HepG2 (cell line): ENCODE results near the gene PMIS2. TPM values are rescaled to one million over a fixed set of nuclear protein-coding genes. Genes with fewer than 3 reads are reported as not detected.

Experiments used
- ATAC-seq: fragments of 200-7000 bp; cut with Tn5 transposase; 3 replicates; pipeline ENCODE4 v1.9.1; 2020; ENCODE audit warnings: mild to moderate bottlenecking, moderate library complexity
- BruUV-seq: library from RNA; stranded (reverse); fragments of 400-500 nt; replicated peaks from 2 replicates; lab custom pipeline; 2021; lab: Mats Ljungman, UMichigan
- CTCF ChIA-PET: fragments of 300-600 bp; formaldehyde crosslinking; extraction: SDS; loops from one replicate; lab custom pipeline; 2021; ENCODE audit warnings: low total read pairs, inconsistent platforms, low intra/inter-chr PET ratio; lab: Yijun Ruan, JAX
- POLR2A ChIA-PET: fragments of 350-600 bp; sonication (Branson Sonifier 250); formaldehyde crosslinking; loops from one replicate; lab custom pipeline; 2020; ENCODE audit warnings: antibody characterized with exemption, inconsistent platforms; lab: Yijun Ruan, JAX
- DNase-seq: peaks from one replicate; pipeline ENCODE4 v3.0.0-alpha.2; 2015; ENCODE audit warnings: low spot score
- FAIRE-seq: peaks from 3 replicates; lab custom pipeline; 2011; peaks lifted over from hg19 to GRCh38; lab: Jason Lieb, UNC
- H2AFZ ChIP-seq: one replicate; pipeline ENCODE4 v1.6.1; 2011; ENCODE audit warnings: low read length, inconsistent platforms
- H3K27ac ChIP-seq: fragments of 300-600 bp; 3 replicates; pipeline ENCODE4 v1.8.0; 2011; ENCODE audit warnings: mixed run types, mild to moderate bottlenecking, mixed read lengths, low read length, inconsistent platforms; ENCODE audit not compliant: insufficient read depth; ENCODE audit errors: extremely low read length
- H3K27me3 ChIP-seq, 2 experiments: fragments of 200-600 bp in 1 of 2; 2 replicates in 1 of 2; 3 replicates in 1 of 2; pipeline versions ENCODE4 v1.6.0 to v1.8.0; 2011; ENCODE audit warnings: low read length in 2 of 2, mild to moderate bottlenecking in 2 of 2, moderate library complexity in 2 of 2, inconsistent platforms in 1 of 2; ENCODE audit not compliant: insufficient read depth in 2 of 2, control insufficient read depth in 1 of 2
- H3K36me3 ChIP-seq, 2 experiments: fragments of 200-600 bp in 1 of 2; replicated peaks in 1 of 2; 2 replicates in 1 of 2; 3 replicates in 1 of 2; pipeline versions ENCODE4 v1.5.1 to v1.8.0; 2011; ENCODE audit warnings: low read length in 2 of 2, inconsistent platforms in 1 of 2; ENCODE audit not compliant: insufficient read depth in 2 of 2, control insufficient read depth in 1 of 2
- H3K4me1 ChIP-seq: 2 replicates; pipeline ENCODE4 v1.5.1; 2012; ENCODE audit warnings: low read length, inconsistent platforms; ENCODE audit not compliant: insufficient read depth
- H3K4me2 ChIP-seq: 2 replicates; pipeline ENCODE4 v1.6.0; 2011; ENCODE audit warnings: low read depth, low read length, inconsistent platforms
- H3K4me3 ChIP-seq, 3 experiments: fragments of 200-600 bp in 1 of 3; sonication (generic), shearing (Covaris generic) in 1 of 3; replicated peaks in 1 of 3; 2 replicates each; pipeline ENCODE4 v1.5.1; 2011 to 2016; ENCODE audit warnings: low read length in 3 of 3, inconsistent platforms in 2 of 3, low read depth in 2 of 3, mild to moderate bottlenecking in 2 of 3, control low read depth in 1 of 3, mixed read lengths in 1 of 3; ENCODE audit not compliant: insufficient read depth in 1 of 3
- H3K79me2 ChIP-seq: one replicate; pipeline ENCODE4 v1.6.1; 2011; ENCODE audit warnings: low read length, inconsistent platforms; ENCODE audit not compliant: insufficient read depth
- H3K9ac ChIP-seq: 2 replicates; pipeline ENCODE4 v1.6.0; 2011; ENCODE audit warnings: mild to moderate bottlenecking, low read depth, low read length, inconsistent platforms; ENCODE audit not compliant: insufficient read depth
- H3K9me3 ChIP-seq: 2 replicates; pipeline ENCODE4 v1.5.1; 2012; ENCODE audit warnings: mild to moderate bottlenecking, low read length
- H4K20me1 ChIP-seq: 2 replicates; pipeline ENCODE4 v1.6.0; 2011; ENCODE audit warnings: inconsistent platforms, mild to moderate bottlenecking, low read length, moderate library complexity; ENCODE audit not compliant: insufficient read depth
- KLF6 ChIP-seq: IDR thresholded peaks from 2 replicates; pipeline ENCODE4 v1.8.0; 2016; ENCODE audit warnings: missing biosample characterization, missing genetic modification reagents
- SAP130 ChIP-seq: IDR thresholded peaks from 2 replicates; pipeline ENCODE4 v1.6.1; 2016; ENCODE audit warnings: low read depth
- WGBS: methylation state at CpG from one replicate; pipeline ENCODE4 v1.1.6; 2017; ENCODE audit warnings: low lambda C conversion rate; 5-methylcytosine and 5-hydroxymethylcytosine counted together
- in situ Hi-C: cut with HindIII; loops from 2 replicates; pipeline ENCODE4 v1.10.0; 2017; ENCODE audit warnings: low pct_unique_long_range_greater_than_20kb; ENCODE audit not compliant: extremely low pct_ligation_motif_present
- intact Hi-C: fragments of 100-400 bp; cut with micrococcal nuclease; formaldehyde crosslinking; loops from one replicate; pipeline ENCODE4 v1.10.0; 2022; ENCODE audit not compliant: unreplicated experiment
- polyA plus RNA-seq, 8 experiments: library from polyadenylated mRNA; depleted of rRNA in 3 of 8; stranded (reverse) in 7 of 8; unstranded in 1 of 8; fragments of >200 nt; fragmentation: Illumina TruSeq in 4 of 8; extraction: Trizol in 4 of 8; gene quantifications; 2 replicates each; pipeline versions ENCODE4 v1.2.1 to v1.2.3, GENCODE V29; 2011 to 2016; ENCODE audit warnings: low read depth in 4 of 8, missing spikeins in 1 of 8, mixed read lengths in 1 of 8; ENCODE audit not compliant: insufficient read depth in 1 of 8
- total RNA-seq, 5 experiments: library from RNA; depleted of rRNA; stranded (reverse); fragments of >200 nt; fragmentation: Illumina TruSeq; extraction: Trizol; gene quantifications; 2 replicates each; pipeline ENCODE4 v1.2.3, GENCODE V29; 2016; ENCODE audit warnings: low read depth in 1 of 5
- TF ChIP-seq, protein P1 (sequence below): sonication (generic); formaldehyde crosslinking; IDR thresholded peaks from 2 replicates; pipeline ENCODE4 v1.5.1; 2020; ENCODE audit warnings: mild to moderate bottlenecking, missing genetic modification reagents, borderline replicate concordance
- TF ChIP-seq, protein P2 (sequence below): sonication (generic); formaldehyde crosslinking; IDR thresholded peaks from 2 replicates; pipeline ENCODE4 v1.4.0; 2020; ENCODE audit warnings: mild to moderate bottlenecking, missing genetic modification reagents

The PMIS2 gene
- total and polyA plus RNA-seq, 2 of the 13 experiments (the other 11 are each of a cell fraction or from before 2014, with no cell fraction given) = not detected

DNA sequence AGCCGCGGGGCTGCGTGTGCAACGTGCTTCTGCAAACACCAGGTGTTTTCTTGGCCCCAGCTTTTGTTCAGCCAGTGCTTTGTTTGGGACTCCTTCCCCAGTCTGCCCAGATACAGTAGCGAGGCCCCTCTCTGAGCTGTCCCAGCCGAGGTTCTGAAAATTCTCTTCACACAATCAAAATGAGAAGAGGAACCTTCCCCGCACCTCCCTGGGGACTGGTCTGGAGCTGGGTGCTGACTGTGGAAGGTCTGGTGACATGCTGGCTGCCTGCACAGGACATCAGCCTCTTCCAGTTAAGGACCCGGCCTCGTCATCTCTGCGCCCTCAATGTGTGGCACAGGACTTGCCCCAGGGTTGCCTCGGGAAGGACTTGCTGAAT lies 26.7 kb upstream of the PMIS2 start:
- intact Hi-C loops (loop anchor here (5.0 to 10.0 kb wide), 3 partner anchors 33 to 86 kb away; partner anchors contain the start of genes COX6B1, ETV2 and HAUS5), in situ Hi-C loops (loop anchor here (5.0 kb wide), 1 partner anchor 33 kb away; no protein-coding TSS in a partner anchor)
- Histone ChIP-seq H3K4me3 (no peak overlapping the region), H4K20me1 (no peaks in the 10 kb centered on the region), H3K27ac (no peak overlapping the region), H3K27me3 (peaks cover 1 to 48% of the 10 kb centered on the region in 2 experiments; a peak in 3 of 5 replicates), H3K4me1 (peaks cover 19% of the 10 kb centered on the region), H3K9me3 (no peaks in the 10 kb centered on the region), H3K4me2 (no peak overlapping the region), H2AFZ (no peak overlapping the region), H3K79me2 (no peaks in the 10 kb centered on the region), H3K9ac (no peak overlapping the region), H3K36me3 (no peaks in the 10 kb centered on the region)
- TF ChIP-seq, protein P1, sequence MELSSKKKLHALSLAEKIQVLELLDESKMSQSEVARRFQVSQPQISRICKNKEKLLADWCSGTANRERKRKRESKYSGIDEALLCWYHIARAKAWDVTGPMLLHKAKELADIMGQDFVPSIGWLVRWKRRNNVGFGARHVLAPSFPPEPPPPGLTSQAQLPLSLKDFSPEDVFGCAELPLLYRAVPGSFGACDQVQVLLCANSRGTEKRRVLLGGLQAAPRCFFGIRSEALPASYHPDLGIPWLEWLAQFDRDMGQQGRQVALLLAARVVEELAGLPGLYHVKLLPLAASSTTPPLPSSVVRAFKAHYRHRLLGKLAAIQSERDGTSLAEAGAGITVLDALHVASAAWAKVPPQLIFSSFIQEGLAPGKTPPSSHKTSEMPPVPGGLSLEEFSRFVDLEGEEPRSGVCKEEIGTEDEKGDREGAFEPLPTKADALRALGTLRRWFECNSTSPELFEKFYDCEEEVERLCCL = no peak
- no peak for TF ChIP-seq SAP130
- no peak for TF ChIP-seq KLF6 (CRISPR knock-in tag)
- ATAC-seq (no peak), DNase-seq (no peak), FAIRE-seq (no peak)
- BruUV-seq = no TSS peak
- ChIA-PET CTCF (no interaction called here), POLR2A (no interaction called here)
- 25% methylated on average over 7 of the region's 11 CpGs for WGBS

DNA sequence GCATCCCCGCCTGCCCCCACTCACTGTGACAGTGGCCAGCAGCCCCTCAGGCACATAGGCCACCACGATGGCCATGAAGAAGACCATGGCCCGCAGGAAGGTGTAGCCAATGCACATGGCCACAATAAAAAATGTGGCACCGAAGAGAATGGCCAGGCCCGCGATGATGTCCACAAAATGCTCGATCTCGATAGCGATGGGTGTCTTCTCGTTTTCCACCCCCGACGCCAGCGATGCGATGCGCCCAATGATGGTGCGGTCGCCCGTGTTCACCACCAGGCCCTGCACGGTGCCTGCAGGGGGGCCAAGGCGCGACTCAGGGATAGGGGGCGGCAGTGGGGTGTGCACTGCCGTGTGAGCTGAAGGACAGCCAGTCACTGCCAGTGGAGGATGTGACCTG lies 26.2 kb upstream of the PMIS2 start:
- ChIA-PET POLR2A (no interaction called here), CTCF (no interaction called here)

More for the DNA sequence above, 26.2 kb upstream of the PMIS2 start:
- peaks cover 1 to 45% of the 10 kb centered on the region in 2 experiments; a peak in 3 of 5 replicates for H3K27me3 ChIP-seq
- no TSS peak for BruUV-seq
- no peak overlapping the region for H3K27ac ChIP-seq
- H3K9me3 ChIP-seq = no peaks in the 10 kb centered on the region
- in situ Hi-C loops (loop anchor here (5.0 kb wide), 1 partner anchor 33 kb away; no protein-coding TSS in a partner anchor), intact Hi-C loops (loop anchor here (5.0 to 10.0 kb wide), 3 partner anchors 33 to 85 kb away; partner anchors contain the start of genes COX6B1, ETV2 and HAUS5)
- ATAC-seq (no peak), FAIRE-seq (no peak), DNase-seq (no peak)
- no peaks in the 10 kb centered on the region for H3K79me2 ChIP-seq
- peaks cover 24% of the 10 kb centered on the region for H3K4me1 ChIP-seq
- no peaks in the 10 kb centered on the region for H4K20me1 ChIP-seq
- no peak overlapping the region for H3K4me2 ChIP-seq
- TF ChIP-seq, protein P2, sequence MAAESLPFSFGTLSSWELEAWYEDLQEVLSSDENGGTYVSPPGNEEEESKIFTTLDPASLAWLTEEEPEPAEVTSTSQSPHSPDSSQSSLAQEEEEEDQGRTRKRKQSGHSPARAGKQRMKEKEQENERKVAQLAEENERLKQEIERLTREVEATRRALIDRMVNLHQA (CRISPR knock-in tag) = no peak
- 65% methylated on average over 23 of the region's 23 CpGs for WGBS
- no peaks in the 10 kb centered on the region for H3K36me3 ChIP-seq
- H2AFZ ChIP-seq = no peak overlapping the region
- H3K4me3 ChIP-seq = no peak overlapping the region
- no peak overlapping the region for H3K9ac ChIP-seq
